ENCODE measurements around the gene DLX2. TPM values are rescaled to one million over a fixed set of nuclear protein-coding genes. Genes with fewer than 3 reads are reported as not detected.

DLX2 gene
- total RNA-seq, 3 donors from 2014 or later (not counting 1 experiment from before 2014, with no cell fraction given) = 0.55 to 0.84 (median 0.78) TPM

DNA sequence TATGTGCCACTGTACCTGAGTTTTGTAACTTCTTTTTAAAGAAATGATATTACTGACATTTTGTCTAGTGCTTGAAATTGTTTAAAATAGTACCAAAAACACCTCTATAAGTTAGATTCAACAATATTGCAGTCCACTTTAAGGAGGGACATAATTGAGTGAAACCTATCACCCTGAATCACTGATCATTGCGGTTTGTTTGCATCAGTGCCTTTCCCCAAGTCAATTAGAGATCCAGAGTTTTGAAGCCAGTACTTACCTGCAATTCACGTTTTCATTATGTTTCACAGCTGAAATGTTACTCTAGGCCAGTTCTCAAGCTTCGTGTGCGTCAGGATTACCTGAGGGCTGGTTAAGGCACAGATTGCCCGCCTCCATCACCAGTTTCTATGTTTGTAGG is 44.0 kb downstream of the DLX2 start:
- H3K9me3 ChIP-seq (ENCODE audit: control insufficient read depth, insufficient read depth, low read length) = no peaks in the 10 kb centered on the region
- H3K4me3 ChIP-seq (ENCODE audit: low read length) = no peak overlapping the region
- H3K27me3 Mint-ChIP-seq (ENCODE audit: low read depth in 2 of 2) = peaks cover 3 to 15% of the 10 kb centered on the region in 2 donors
- no peaks in the 10 kb centered on the region for H3K36me3 Mint-ChIP-seq
- DNase-seq (no peak), ATAC-seq (no peak)
- H3K27ac Mint-ChIP-seq = no peak overlapping the region
- intact Hi-C loops (cut with micrococcal nuclease) = no loop called here
- no peaks in the 10 kb centered on the region for H3K36me3 ChIP-seq (ENCODE audit: control insufficient read depth, insufficient read depth, low read length)
- H3K27ac ChIP-seq (ENCODE audit: low read length) = no peak overlapping the region
- 94% methylated on average over 5 of the region's 5 CpGs for WGBS (ENCODE audit: insufficient coverage)
- H3K27me3 ChIP-seq (ENCODE audit: control insufficient read depth, insufficient read depth, low read length) = no peaks in the 10 kb centered on the region
- TF ChIP-seq, protein P1, sequence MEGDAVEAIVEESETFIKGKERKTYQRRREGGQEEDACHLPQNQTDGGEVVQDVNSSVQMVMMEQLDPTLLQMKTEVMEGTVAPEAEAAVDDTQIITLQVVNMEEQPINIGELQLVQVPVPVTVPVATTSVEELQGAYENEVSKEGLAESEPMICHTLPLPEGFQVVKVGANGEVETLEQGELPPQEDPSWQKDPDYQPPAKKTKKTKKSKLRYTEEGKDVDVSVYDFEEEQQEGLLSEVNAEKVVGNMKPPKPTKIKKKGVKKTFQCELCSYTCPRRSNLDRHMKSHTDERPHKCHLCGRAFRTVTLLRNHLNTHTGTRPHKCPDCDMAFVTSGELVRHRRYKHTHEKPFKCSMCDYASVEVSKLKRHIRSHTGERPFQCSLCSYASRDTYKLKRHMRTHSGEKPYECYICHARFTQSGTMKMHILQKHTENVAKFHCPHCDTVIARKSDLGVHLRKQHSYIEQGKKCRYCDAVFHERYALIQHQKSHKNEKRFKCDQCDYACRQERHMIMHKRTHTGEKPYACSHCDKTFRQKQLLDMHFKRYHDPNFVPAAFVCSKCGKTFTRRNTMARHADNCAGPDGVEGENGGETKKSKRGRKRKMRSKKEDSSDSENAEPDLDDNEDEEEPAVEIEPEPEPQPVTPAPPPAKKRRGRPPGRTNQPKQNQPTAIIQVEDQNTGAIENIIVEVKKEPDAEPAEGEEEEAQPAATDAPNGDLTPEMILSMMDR (IDR thresholded peaks at IDR 0.05) = no peak
- H3K4me3 Mint-ChIP-seq = no peak overlapping the region
- H3K9me3 Mint-ChIP-seq = no peaks in the 10 kb centered on the region
- H3K4me1 Mint-ChIP-seq = no peaks in the 10 kb centered on the region
- no peaks in the 10 kb centered on the region for H3K4me1 ChIP-seq (ENCODE audit: control insufficient read depth, insufficient read depth, low read length)

DNA sequence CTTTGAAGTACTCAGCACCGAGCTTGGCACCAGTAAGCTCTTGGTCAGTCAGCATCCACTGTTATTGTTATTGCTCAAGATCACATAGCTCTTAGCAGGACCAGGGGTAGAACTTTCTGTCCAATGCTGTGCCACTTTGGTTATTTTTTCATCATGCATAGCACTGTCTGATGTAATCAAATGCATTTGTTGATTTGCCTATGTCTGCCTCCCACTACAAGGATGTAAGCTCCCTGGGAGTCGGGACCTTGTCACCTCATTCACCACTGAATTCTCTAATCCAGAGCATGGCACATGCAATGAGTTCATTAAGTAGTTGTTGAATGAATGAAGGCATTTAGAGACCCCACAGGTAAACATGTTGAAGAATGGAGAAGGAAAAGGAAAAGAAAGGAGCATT is 46.4 kb downstream of the DLX2 start:
- Histone ChIP-seq H3K36me3 (ENCODE audit: control insufficient read depth, insufficient read depth, low read length) (no peaks in the 10 kb centered on the region), H3K4me1 (ENCODE audit: control insufficient read depth, insufficient read depth, low read length) (no peaks in the 10 kb centered on the region), H3K4me3 (ENCODE audit: low read length) (no peak overlapping the region), H3K27me3 (ENCODE audit: control insufficient read depth, insufficient read depth, low read length) (no peaks in the 10 kb centered on the region), H3K9me3 (ENCODE audit: control insufficient read depth, insufficient read depth, low read length) (no peaks in the 10 kb centered on the region), H3K27ac (ENCODE audit: low read length) (no peak overlapping the region)
- DNase-seq (no peak), ATAC-seq (no peak)
- WGBS (ENCODE audit: insufficient coverage) = 89% methylated on average over 1 of the region's 2 CpGs
- Mint-ChIP-seq H3K4me3 (no peak overlapping the region), H3K27me3 (ENCODE audit: low read depth in 2 of 2) (peaks cover 3 to 8% of the 10 kb centered on the region in 2 donors), H3K27ac (no peak overlapping the region), H3K9me3 (no peaks in the 10 kb centered on the region), H3K4me1 (no peaks in the 10 kb centered on the region), H3K36me3 (no peaks in the 10 kb centered on the region)
- TF ChIP-seq, protein P1 (IDR thresholded peaks at IDR 0.05) = no peak
- intact Hi-C loops (cut with micrococcal nuclease) = no loop called here

DNA sequence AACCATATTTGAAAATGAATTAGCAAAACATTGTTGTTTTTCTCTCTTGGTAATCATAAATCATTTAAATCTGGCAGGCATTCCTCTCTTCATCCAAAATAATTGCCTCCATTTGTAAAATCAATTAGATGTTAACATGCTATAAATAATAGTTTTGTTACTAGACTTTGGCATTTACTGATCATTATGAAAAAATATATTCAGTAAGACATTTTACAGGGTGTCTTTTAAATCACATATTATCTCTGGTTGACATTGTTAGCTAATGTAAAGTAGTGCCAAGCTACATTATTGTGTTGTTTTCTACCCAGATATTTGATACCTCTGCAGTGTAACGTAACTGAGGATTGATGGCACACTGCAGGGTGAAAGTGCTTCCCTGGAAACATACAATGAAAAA is 49.2 kb downstream of the DLX2 start:
- H3K27ac Mint-ChIP-seq = no peak overlapping the region
- no peaks in the 10 kb centered on the region for H3K9me3 Mint-ChIP-seq
- WGBS (ENCODE audit: insufficient coverage) = 100% methylated on average over 1 of the region's 1 CpG
- peaks cover 0 to 6% of the 10 kb centered on the region in 2 donors for H3K27me3 Mint-ChIP-seq (ENCODE audit: low read depth in 2 of 2)
- H3K27ac ChIP-seq (ENCODE audit: low read length) = no peak overlapping the region
- no peaks in the 10 kb centered on the region for H3K36me3 Mint-ChIP-seq
- TF ChIP-seq, protein P1 (IDR thresholded peaks at IDR 0.05) = no peak
- H3K9me3 ChIP-seq (ENCODE audit: control insufficient read depth, insufficient read depth, low read length) = no peaks in the 10 kb centered on the region
- intact Hi-C loops (cut with micrococcal nuclease) = no loop called here
- H3K36me3 ChIP-seq (ENCODE audit: control insufficient read depth, insufficient read depth, low read length) = no peaks in the 10 kb centered on the region
- no peaks in the 10 kb centered on the region for H3K4me1 ChIP-seq (ENCODE audit: control insufficient read depth, insufficient read depth, low read length)
- H3K4me1 Mint-ChIP-seq = no peaks in the 10 kb centered on the region
- H3K4me3 ChIP-seq (ENCODE audit: low read length) = no peak overlapping the region
- DNase-seq (no peak), ATAC-seq (no peak)
- no peaks in the 10 kb centered on the region for H3K27me3 ChIP-seq (ENCODE audit: control insufficient read depth, insufficient read depth, low read length)
- no peak overlapping the region for H3K4me3 Mint-ChIP-seq
